IPS DF 19.7 (cell line): Measurements from ENCODE around the gene TAOK3.
A peak's percentile ranks its signal among the peaks of the same experiment; 100 is the strongest.
"Not testable (repeated sequence)": the region's sequence is repeated elsewhere in the genome, so short reads cannot be mapped to it uniquely, and the experiment has no call there.

Experiments
- DNase-seq: peaks from one replicate; pipeline ENCODE4 v3.0.0-alpha.2; 2013; ENCODE audit warnings: low read depth, low spot score

Gene TAOK3

DNA sequence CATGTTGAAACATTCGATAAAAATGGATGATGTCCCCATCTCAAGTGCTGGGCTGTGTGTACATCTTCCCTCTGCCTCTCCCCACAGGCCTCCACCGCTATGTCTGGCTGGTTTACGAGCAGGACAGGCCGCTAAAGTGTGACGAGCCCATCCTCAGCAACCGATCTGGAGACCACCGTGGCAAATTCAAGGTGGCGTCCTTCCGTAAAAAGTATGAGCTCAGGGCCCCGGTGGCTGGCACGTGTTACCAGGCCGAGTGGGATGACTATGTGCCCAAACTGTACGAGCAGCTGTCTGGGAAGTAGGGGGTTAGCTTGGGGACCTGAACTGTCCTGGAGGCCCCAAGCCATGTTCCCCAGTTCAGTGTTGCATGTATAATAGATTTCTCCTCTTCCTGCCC is 228.2 kb downstream of the TAOK3 start:
- DNase-seq, result no peak

- no peak for DNase-seq
These were observed 231.9 kb downstream of the TAOK3 start for GRCh38 chr12:118140825-118141224.

DNA sequence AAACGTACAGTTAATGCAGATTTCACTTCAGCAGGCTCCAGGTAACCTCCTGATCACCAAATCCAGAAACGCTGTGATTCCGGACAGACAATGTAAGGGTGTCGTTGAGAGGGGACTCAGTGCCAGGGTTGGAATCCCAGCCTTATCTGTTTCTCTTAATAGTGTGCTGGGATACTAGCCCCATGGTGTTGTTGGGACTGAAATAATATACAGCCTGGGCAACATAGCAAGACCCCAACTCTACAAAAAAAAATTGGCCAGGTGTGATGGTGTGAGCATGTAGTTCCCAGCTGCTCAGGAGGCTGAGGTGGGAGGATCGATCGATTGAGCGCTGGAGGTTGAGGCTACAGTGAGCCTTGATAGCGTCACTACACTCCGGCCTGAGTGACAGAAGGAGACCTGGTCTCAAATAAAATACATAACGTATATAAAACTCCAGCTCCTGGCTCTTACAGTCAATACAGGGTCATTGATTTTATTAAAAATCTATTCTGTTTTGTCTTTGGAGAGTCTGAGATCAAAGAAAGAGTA is 235.5 kb downstream of the TAOK3 start:
- no peak for DNase-seq

DNA sequence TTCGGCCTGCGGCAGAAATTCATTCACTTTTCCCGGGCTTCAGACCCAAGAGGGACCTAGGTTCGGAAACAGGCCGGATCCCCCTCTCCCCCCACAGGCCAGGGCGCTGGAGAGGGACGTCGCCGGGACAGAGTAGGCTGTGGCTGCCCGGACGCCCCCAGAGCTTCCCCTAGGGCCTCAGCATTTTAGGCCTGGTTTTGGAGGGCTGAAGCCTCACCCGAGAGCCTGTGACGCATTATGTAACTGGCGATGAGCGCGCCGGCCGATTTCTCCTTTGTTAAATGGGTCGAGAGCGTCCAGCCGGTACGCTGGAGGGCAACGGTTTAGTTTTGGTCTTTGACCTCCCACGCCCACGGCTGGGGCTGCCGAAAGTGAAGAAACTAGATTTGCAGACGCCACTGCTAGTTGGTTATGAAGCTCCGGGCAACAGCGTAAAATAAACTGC is 236.1 kb downstream of the TAOK3 start:
- DNase-seq, result no peak

DNA sequence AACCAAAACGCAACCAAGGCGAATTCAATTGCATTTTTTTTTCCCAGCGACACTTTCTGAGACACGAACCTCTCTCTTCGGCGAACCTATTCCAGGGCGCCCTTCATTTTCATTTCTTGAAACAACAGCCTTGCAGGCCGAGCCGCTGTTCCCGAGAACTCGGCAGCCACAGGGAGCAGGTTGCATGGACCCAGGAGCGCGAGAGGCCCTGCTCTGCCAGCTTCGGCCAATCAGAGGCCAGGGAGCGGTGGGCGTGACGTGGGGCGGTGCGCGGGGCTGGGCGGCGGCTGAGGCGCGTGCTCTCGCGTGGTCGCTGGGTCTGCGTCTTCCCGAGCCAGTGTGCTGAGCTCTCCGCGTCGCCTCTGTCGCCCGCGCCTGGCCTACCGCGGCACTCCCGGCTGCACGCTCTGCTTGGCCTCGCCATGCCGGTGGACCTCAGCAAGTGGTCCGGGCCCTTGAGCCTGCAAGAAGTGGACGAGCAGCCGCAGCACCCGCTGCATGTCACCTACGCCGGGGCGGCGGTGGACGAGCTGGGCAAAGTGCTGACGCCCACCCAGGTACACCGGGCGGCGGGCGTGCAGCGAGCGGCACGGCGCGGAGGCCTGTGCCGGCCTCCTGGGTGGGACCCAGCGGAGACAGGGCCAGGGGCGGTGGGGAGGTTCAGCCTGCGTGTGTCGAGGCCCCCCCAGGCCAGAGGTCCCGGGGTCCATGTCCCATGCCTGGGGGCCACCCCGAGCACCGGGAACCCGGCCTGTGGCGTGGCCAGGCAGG is 236.7 kb downstream of the TAOK3 start, which contains the start of gene PEBP1:
TSS of gene PEBP1 (plus strand) at position 337 of the 771 bp plus-strand sequence. CDS start at position 423, 86 bp downstream.
- DNase-seq, result peak; percentile 56

GRCh38 chr12:118129436-118129835 is 243.3 kb downstream of the TAOK3 start:
- not testable (repeated sequence) for DNase-seq

DNA sequence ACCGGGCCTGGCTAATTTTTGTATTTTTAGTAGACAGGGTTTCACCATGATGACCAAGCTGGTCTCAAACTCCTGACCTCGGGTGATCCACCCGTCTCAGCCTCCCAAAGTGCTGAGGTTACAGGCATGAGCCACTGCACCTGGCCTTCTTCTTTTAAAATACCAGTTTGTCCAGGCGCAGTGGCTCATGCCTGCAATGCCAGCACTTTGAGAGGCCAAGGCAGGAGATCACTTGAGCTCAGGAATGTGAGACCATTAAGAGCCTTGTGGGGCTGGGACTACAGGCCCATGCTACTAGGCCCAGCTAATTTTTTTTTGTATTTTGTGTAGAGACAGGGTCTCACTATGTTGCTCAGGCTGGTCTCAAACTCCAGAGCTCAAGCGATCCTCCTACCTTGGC is 244.8 kb downstream of the TAOK3 start:
- DNase-seq, result no peak

DNA sequence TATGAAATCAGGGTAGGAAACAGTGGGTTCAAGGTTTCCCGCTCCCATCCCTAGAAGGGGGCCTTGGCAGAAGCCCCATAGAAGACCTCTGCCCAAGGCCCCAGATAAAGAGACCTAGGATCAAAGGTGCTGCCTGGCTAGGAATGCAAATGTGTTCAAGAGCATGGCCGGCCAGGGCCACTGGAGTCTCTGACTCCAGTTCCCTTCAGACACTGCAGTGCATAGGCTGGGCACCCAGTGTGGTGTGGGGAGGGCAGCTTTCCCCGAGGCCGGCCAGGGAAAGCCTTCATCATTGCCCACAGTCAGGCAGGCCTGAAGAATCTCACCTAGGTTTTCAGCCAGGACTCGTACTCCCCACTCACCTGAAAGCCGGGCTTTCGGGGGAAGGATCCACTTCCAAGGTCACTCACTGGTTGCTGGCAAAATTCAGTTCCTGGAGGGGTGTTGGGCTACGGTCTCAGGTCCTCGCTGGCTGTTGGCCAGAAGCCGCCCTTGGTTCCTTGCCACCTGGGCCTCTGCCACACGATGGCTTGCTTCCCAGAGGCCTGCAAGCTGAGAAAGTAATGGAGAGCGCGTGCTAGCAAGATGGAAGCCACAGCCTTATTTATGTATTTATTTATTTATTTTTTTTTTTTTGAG is 246.5 kb downstream of the TAOK3 start:
- no peak for DNase-seq

DNA sequence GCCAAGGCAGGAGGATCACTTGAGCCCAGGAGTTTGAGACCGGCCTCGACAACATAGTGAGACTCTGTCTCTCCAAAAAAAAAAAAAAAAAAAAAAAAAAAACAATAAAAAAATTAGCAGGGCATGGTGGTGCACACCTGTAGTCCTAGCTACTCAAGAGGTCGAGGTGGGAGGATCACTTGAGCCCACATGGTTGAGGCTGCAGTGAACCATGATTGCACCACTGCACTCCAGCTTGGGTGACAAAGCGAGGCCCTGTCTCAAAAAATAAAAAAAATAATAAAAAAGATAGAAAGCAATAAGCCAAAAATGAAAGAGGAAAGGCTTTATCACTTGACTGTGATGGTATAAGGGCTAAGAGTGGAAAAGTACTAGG is 247.0 kb downstream of the TAOK3 start:
- no peak for DNase-seq

GRCh38 chr12:118124333-118124874 is 248.3 kb downstream of the TAOK3 start:
- DNase-seq, result no peak

- DNase-seq, result no peak
These were observed 250.4 kb downstream of the TAOK3 start for GRCh38 chr12:118122264-118122663.

DNA sequence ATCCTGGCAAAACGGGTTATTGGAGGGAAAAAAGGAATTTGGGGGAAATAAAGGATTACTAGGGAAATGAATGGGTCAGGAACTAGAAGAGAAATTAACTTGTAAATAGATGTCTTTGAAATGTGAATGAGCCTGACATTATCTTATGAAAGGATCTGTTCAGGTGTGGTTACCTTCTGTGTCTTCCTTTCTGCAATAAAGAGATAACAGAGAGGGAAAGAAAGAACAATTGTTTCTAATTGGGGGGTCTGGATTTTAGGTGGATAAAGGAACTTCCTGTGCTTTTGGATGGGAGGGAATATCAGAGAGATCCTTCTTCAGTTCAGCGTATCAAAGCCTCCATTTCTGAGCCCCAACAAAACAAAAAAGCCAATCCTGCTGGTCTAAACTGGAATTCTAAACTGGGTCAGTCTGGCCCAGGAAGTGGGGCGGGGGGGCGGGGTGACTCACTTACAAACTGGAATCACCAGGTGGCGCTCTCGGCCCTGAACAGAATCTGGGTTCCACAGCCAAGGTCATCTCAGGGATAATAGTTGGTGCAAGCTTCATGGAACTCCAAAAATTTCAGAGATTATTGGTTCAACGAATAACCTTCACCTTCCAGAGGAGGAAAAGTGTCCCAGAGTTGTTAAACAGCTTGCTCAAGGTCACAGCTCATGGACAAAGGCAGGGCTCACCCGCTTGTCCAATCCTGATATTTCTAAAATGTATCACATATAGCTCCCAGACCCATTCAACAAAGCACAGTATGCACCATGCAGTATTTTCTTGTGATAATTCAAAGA is 251.9 kb downstream of the TAOK3 start:
- DNase-seq, result peak; percentile 98

DNA sequence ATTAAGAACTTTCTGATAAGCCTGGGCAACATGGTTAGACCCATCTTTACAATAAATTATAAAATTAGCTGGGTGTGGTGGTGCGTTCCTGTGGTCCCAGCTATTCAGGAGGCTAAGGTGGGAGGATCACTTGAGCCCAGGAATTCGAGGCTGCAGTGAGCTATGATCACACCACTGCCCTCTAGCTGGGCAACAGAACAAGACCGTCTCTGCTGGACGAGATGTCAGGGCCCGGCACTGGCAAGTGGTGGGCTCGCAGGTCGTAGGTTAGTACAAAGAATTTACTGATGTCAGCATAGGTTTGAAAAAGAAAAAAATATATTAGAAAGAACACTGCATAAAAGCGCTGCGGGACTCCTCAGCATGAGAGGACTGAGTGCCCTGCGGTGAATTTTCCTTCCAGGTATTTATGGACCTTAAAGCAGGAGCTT is 253.2 kb downstream of the TAOK3 start:
- no peak for DNase-seq

DNA sequence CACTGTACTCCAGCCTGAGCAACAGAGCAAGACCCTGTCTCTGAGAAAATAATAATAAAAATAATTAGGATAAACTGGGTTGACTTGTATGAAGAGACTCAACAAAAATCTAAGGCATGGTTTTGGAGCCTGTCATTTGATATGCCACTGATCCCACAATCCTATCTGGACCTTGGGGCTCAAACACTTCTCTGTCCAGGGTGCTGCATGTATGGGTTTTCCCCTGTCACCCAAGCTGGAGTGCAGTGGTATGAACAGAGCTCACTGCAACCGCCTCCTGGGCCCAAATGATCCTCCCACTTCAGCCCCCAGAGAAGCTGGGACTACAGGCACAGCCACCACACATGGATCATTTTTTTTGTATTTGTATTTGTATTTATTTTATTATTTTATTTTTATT is 263.6 kb downstream of the TAOK3 start:
- no peak for DNase-seq

- DNase-seq, result no peak
These were observed 265.0 kb downstream of the TAOK3 start for GRCh38 chr12:118107694-118108093.

DNA sequence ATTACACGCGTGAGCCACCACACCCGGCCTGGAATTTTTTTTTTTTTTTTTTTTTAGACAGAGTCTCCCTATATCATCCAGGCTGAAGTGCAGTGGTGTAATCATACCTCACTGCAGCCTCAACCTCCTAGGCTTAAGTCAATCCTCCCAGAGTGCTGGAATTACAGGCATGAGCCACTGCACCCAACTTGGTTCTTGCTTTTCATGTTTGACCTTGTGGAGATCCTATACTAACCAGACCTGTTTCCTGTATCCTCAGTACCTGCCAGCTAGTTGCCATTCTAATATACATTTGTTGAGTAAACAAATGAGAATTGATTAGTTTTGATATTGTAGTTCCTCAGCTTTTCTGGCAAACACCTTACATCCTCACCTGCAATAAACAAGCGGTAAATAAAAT is 265.7 kb downstream of the TAOK3 start:
- no peak for DNase-seq

- DNase-seq, result no peak
These were observed 268.9 kb downstream of the TAOK3 start, which contains the start of gene VSIG10 for GRCh38 chr12:118103601-118104382. VSIG10 (minus strand) TSS chr12:118104011; CDS start chr12:118103671, 340 bp downstream.

DNA sequence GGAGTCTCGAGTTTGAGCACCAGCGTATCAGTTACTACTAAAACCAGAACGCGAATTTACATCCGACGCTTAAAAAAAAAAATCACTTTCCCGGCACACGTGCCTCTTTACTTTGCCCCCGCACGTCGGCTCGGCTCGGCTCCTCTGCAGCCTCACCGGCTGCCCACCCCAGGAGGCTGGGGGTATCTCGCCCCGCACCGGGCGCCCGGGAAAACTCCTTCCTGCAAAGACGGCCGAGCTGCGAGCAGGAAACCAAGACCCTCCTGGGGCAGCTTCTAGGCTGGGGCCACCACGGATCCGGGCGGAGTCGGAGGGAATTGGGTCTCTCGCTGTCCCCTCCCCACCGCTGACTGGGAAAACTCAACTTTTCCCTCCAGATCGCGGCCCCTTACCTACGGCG is 269.5 kb downstream of the TAOK3 start:
- DNase-seq, result no peak

GRCh38 chr12:118102609-118103008 is 270.1 kb downstream of the TAOK3 start:
- DNase-seq, result no peak

GRCh38 chr12:118102070-118102469 is 270.6 kb downstream of the TAOK3 start:
- no peak for DNase-seq

- DNase-seq, result no peak
These were observed 271.7 kb downstream of the TAOK3 start for GRCh38 chr12:118101051-118101450.
